ENCODE results near the gene ITGB8.

The ITGB8 gene

DNA sequence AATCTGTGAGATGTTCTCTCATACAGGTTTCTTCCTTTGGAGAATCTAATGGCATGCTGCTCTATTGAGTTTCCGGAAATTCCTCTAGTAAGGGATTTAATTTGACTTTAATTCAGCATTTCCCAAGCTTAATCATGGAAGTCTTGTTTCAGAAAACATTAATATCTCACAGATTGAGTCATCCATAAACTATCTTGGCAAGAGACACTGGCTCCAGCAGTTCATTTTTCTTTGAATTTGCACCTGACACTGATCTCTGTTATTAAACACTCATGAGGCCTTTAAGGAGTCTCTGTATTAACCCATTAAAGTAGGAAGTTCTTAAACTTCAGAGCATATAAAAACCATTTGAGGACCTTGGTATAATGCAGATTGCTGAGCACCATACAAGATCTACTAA, 3.6 kb upstream of the ITGB8 start:
- DNase-seq (ENCODE audit: low read depth) = peak; percentile 67

DNA sequence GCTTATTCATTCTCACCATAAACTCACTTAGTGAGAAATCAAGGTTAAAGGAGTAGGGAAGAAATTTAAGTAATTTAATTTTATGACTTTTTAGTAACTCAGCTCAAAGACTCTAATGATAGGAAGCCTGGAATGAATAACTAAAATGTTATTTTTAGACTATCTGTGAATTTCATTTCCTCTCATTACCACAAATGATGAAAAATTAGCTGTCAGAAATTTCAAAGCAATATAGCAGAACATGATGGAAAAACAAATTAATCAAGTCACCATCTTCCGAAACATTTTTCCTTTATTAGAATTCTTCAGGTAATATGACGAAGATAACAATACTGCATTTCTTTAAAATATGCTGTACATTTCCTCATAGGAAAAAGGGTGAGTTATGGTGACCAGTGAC, 2.7 kb upstream of the ITGB8 start:
- H3K4me3 ChIP-seq (ENCODE audit: low read length) = no peak overlapping the region
- DNase-seq (ENCODE audit: low read depth) = no peak
- no peak for TF ChIP-seq CTCF (conservative IDR thresholded peaks at IDR 0.05; ENCODE audit: low read length)

More for the DNA sequence above, 3.6 kb upstream of the ITGB8 start:
- no peak overlapping the region for H3K4me3 ChIP-seq (ENCODE audit: low read length)
- no peak for TF ChIP-seq CTCF (conservative IDR thresholded peaks at IDR 0.05; ENCODE audit: low read length)

DNA sequence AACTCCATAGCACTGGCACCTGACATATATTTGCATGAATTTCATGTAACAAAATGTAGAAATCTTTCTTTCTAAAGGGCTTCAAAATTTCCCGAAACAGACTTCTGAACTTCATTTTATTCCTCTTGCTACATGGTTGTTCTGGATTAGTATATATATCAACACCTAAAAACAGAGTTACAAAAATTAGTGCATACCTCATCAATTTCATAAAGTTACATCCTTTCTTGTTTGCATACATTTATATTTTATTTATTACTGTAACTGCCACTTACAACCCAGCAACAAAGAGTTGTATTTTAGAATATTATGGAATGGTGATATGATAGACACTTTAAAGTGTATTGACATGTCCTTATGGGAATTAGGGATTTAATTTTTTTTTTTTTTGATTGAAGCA, 2.0 kb upstream of the ITGB8 start:
- DNase-seq (ENCODE audit: low read depth) = no peak
- H3K4me3 ChIP-seq (ENCODE audit: low read length) = no peak overlapping the region
- no peak for TF ChIP-seq CTCF (conservative IDR thresholded peaks at IDR 0.05; ENCODE audit: low read length)

- H3K4me3 ChIP-seq (ENCODE audit: low read length) = peak overlapping the region; percentile 84
- TF ChIP-seq CTCF (conservative IDR thresholded peaks at IDR 0.05; ENCODE audit: low read length) = peak; percentile 54
- DNase-seq (ENCODE audit: low read depth) = peak; percentile 73
Observed at GRCh38 chr7:20329389-20330238, 1.1 kb upstream of the ITGB8 start.

GRCh38 chr7:20330928-20331909, 519 bp downstream of the ITGB8 start:
- DNase-seq (ENCODE audit: low read depth) = peak; percentile 35
- peak overlapping the region; percentile 84 for H3K4me3 ChIP-seq (ENCODE audit: low read length)
- no peak for TF ChIP-seq CTCF (conservative IDR thresholded peaks at IDR 0.05; ENCODE audit: low read length)

DNA sequence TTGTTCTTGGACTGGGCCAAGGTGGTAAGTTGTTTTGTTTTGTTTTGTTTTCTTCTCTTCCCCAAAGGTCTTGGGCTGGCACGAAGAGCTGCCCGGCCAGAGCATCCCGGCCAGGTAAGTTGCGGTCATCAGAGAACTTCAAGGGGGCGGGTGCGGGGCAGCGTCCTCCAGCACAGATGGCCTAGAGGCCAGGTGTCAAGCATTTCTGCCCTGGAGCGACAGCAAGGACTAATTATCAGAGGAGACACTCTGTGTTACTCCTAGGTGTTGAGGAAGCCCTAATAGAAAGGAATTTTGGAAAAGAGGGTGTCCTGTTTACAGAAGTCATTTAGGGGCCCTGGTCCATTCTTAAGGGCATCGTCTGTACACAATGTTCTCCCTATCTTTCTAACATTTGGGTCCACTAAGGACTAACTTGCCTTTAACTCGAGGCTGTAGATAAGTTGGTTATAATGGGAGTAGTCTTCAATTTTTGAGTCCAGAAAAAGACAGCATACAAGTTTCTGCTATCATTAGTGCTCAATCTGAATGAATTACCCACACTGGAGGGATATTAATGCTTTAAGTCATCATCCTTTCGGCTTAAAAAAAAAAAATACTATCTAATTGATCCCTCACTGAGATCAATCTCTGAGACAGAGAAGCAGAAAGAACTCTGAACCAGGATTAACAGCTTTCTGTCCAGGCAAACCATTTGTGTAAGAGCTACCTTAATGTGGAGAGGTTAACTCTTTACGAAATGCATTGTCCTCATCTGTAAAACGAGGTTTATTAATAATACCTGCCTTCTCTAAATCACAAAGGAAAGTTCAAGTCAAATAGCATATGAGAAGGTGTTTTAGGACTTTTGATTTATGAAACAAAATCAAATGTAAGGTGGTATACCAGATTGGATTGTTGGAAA, 1.5 kb downstream of the ITGB8 start:
- TF ChIP-seq CTCF (conservative IDR thresholded peaks at IDR 0.05; ENCODE audit: low read length) = no peak
- peak overlapping the region; percentile 84 for H3K4me3 ChIP-seq (ENCODE audit: low read length)
- no peak for DNase-seq (ENCODE audit: low read depth)

All from AG10803 (cell line).